ENCODE data around the gene PCNX2. TPM values are rescaled to one million over a fixed set of nuclear protein-coding genes. Genes with fewer than 3 reads are reported as not detected.

Gene PCNX2
- total and polyA plus RNA-seq, 2 of the 8 experiments (the other 6 are each of a cell fraction or from before 2014, with no cell fraction given) = 46.1 to 57.6 TPM

DNA sequence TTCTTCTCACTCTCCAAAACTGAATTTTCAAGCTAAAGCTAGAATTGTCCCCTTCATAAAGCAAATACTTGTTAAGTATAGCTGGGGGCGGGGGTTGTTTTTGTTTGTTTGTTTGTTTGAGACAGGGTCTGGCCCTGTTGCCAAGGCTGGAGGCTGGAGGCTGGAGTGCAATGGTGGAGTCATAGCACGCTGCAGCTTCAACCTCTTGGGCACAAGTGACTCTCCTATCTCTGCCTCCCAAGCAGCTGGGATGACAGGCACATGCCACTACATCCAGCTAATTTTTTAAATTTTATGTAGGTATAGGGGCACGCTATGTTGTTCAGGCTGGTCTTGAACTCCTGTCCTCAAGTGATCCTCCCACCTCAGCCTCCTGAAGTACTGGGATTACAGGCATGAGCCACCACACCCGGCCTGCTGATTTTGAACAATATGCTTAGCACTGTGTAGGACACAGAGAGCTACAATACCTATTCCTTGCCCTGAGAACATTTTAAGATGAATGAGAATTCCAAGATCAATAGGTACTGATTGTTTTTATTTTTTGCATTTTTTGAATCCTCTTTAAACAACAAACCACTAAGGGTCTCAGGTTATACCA, 42.2 kb downstream of the PCNX2 start:
- Histone ChIP-seq H4K20me1 (replicated peaks in 1 of 2; ENCODE audit: control insufficient read depth in 1 of 2, insufficient read depth in 2 of 2, low read length in 2 of 2) (peaks cover 2 to 3% of the 10 kb centered on the region in 2 experiments), H3K79me2 (ENCODE audit: control insufficient read depth in 1 of 2, insufficient read depth in 2 of 2, low read length in 2 of 2) (peaks cover 0 to 35% of the 10 kb centered on the region in 2 experiments; a peak in 2 of 4 replicates), H3K36me3 (ENCODE audit: control insufficient read depth in 2 of 4, insufficient read depth in 4 of 4, low read length in 3 of 4) (peaks cover 20 to 56% (median 43%) of the 10 kb centered on the region in 4 experiments), H2AK5ac (ENCODE audit: low read depth, low read length) (no peak overlapping the region), H2AFZ (ENCODE audit: low read length) (no peak overlapping the region), H2BK12ac (ENCODE audit: low read depth, low read length) (no peak overlapping the region), H3K79me1 (ENCODE audit: low read depth, low read length) (peaks cover 3% of the 10 kb centered on the region), H3K4me3 (ENCODE audit: extremely low read depth in 1 of 4, insufficient read depth in 2 of 4, low read depth in 3 of 4, low read length in 4 of 4) (no peak overlapping the region), H4K8ac (ENCODE audit: extremely low read depth, insufficient read depth, low read length) (no peak overlapping the region), H3K27me3 (replicated peaks in 1 of 4; ENCODE audit: control insufficient read depth in 3 of 4, extremely low read depth in 1 of 4, insufficient read depth in 3 of 4, low read length in 3 of 4) (no peaks in the 10 kb centered on the region), H3K23me2 (ENCODE audit: low read depth, low read length) (no peaks in the 10 kb centered on the region), H2BK5ac (ENCODE audit: low read depth, low read length) (no peak overlapping the region), H3K27ac (ENCODE audit: low read depth, low read length) (no peak overlapping the region), H4K5ac (ENCODE audit: insufficient read length, low read depth, low read length) (no peak overlapping the region), H2BK120ac (replicated peaks; ENCODE audit: low read depth, low read length) (no peak overlapping the region), H4K91ac (replicated peaks; ENCODE audit: insufficient read length, low read length) (no peak overlapping the region), H3K4me2 (ENCODE audit: insufficient read depth in 1 of 2, low read depth in 2 of 2, low read length in 2 of 2) (no peak overlapping the region), H3K4me1 (replicated peaks in 1 of 4; ENCODE audit: control insufficient read depth in 3 of 4, insufficient read depth in 4 of 4, low read length in 3 of 4) (peaks cover 0 to 3% (median 0%) of the 10 kb centered on the region in 4 experiments; a peak in 1 of 7 replicates), H3K56ac (replicated peaks; ENCODE audit: insufficient read length, low read depth, low read length) (no peak overlapping the region), H3K4ac (replicated peaks; ENCODE audit: insufficient read length, low read depth, low read length) (no peak overlapping the region), H2BK15ac (ENCODE audit: low read length) (no peak overlapping the region), H3K9ac (replicated peaks in 1 of 4; ENCODE audit: extremely low read depth in 1 of 4, low read depth in 3 of 4, low read length in 3 of 4) (no peak overlapping the region), H3K18ac (ENCODE audit: extremely low read depth, low read length) (no peak overlapping the region), H3K23ac (ENCODE audit: insufficient read length) (no peak overlapping the region), H3K14ac (ENCODE audit: insufficient read length) (no peak overlapping the region), H3K9me3 (ENCODE audit: insufficient read depth in 2 of 2, low read depth in 1 of 2, low read length in 1 of 2) (no peaks in the 10 kb centered on the region), H2BK20ac (ENCODE audit: low read length) (no peak overlapping the region)
- FAIRE-seq = no peak
- no peak for DNase-seq (ENCODE audit: low read depth in 1 of 2, low spot score in 2 of 2)
- POLR2A ChIA-PET (ENCODE audit: partially characterized antibody) = no interaction called here
- 88% methylated on average over 4 of the region's 4 CpGs; no CpG with 5 or more reads in 1 of the 2 experiments for WGBS, 2 experiments (ENCODE audit: extremely low coverage in 1 of 2, insufficient coverage in 1 of 2, insufficient read length in 1 of 2, insufficient replicate concordance in 2 of 2, low coverage in 1 of 2, low lambda C conversion rate in 2 of 2, missing lambda C conversion rate in 1 of 2)
- CTCF ChIA-PET (ENCODE audit: partially characterized antibody) = interaction anchor here (1.1 kb wide), 1 partner anchor 27 kb away, joined by 3 read pairs; no protein-coding TSS in a partner anchor
- no peak for TF ChIP-seq SIX5 (IDR thresholded peaks at IDR 0.05; ENCODE audit: low read depth, low read length)
- no peak for TF ChIP-seq ASH2L (IDR thresholded peaks at IDR 0.05; ENCODE audit: low read length)
- TF ChIP-seq E2F6 (IDR thresholded peaks at IDR 0.05) = no peak
- TF ChIP-seq KDM1A (IDR thresholded peaks at IDR 0.05; ENCODE audit: borderline replicate concordance, low read length) = no peak
- TF ChIP-seq TAF7 (optimal IDR thresholded peaks at IDR 0.05; ENCODE audit: borderline replicate concordance, low read depth, low read length) = no peak
- no peak for TF ChIP-seq HDAC2 (IDR thresholded peaks at IDR 0.05; ENCODE audit: borderline replicate concordance in 1 of 2, low read depth in 2 of 2, low read length in 2 of 2)
- TF ChIP-seq RAD21 (IDR thresholded peaks at IDR 0.05 in 1 of 2, conservative IDR thresholded peaks at IDR 0.05 in 1 of 2; ENCODE audit: low read depth in 2 of 2, low read length in 2 of 2) = no peak
